ENCODE measurements around the gene JPH3. TPM values are rescaled to one million over a fixed set of nuclear protein-coding genes. Genes with fewer than 3 reads are reported as not detected.
"Not testable (repeated sequence)": the region's sequence is repeated elsewhere in the genome, so short reads cannot be mapped to it uniquely, and the experiment has no call there.

Gene JPH3
- total RNA-seq, 1 experiment from 2014 or later = not detected

DNA sequence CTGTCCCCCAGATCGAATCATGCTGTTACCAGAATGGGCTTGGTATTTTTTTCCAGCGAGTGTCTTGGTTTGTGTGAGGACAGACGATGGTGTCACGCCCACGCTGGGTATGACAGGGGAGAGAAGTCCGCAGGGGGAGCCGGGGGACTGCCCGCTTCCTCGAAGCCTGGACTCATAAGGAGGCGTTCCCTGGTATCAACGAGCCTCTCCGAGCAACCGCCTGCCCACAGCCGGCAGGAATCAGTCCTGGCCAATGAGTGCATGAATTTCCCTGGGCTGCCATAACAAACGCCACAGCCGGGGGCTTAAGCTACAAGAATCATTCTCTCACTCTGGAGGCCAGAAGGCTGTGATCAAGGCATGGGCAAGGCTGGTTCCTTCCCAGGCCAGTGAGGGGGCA, 26.1 kb upstream of the JPH3 start:
- BruUV-seq (replicated peaks) = no TSS peak
- no peaks in the 10 kb centered on the region for H3K79me2 ChIP-seq (ENCODE audit: low read depth)
- 0 out of 2 replicates have a peak, but pooled peaks cover under 1% of the 10 kb centered on the region for H3K9me3 ChIP-seq (ENCODE audit: insufficient read depth, low read depth)
- H3K27me3 ChIP-seq (ENCODE audit: insufficient read depth, low read depth) = peaks cover 28% of the 10 kb centered on the region
- H3K4me2 ChIP-seq = no peak overlapping the region
- ChIA-PET CTCF (no interaction called here), POLR2A (ENCODE audit: unreplicated experiment) (no interaction called here)
- H3K4me3 ChIP-seq = no peak overlapping the region
- 0 out of 2 replicates have a peak, but pooled peaks cover under 1% of the 10 kb centered on the region for H3K4me1 ChIP-seq (replicated peaks; ENCODE audit: insufficient read depth)
- H3F3A ChIP-seq (ENCODE audit: insufficient read depth, low read depth) = no peaks in the 10 kb centered on the region
- H3K27ac ChIP-seq = no peak overlapping the region
- no peak for DNase-seq
- H2AFZ ChIP-seq = no peak overlapping the region
- no peaks in the 10 kb centered on the region for H3K36me3 ChIP-seq (ENCODE audit: low read depth)
- H4K20me1 ChIP-seq (ENCODE audit: insufficient read depth) = no peaks in the 10 kb centered on the region
- no peaks in the 10 kb centered on the region for H3K9me2 ChIP-seq (ENCODE audit: insufficient read depth)
- TF ChIP-seq EZH2 (IDR thresholded peaks at IDR 0.05; ENCODE audit: low read depth) = no peak
- TF ChIP-seq, protein P1, sequence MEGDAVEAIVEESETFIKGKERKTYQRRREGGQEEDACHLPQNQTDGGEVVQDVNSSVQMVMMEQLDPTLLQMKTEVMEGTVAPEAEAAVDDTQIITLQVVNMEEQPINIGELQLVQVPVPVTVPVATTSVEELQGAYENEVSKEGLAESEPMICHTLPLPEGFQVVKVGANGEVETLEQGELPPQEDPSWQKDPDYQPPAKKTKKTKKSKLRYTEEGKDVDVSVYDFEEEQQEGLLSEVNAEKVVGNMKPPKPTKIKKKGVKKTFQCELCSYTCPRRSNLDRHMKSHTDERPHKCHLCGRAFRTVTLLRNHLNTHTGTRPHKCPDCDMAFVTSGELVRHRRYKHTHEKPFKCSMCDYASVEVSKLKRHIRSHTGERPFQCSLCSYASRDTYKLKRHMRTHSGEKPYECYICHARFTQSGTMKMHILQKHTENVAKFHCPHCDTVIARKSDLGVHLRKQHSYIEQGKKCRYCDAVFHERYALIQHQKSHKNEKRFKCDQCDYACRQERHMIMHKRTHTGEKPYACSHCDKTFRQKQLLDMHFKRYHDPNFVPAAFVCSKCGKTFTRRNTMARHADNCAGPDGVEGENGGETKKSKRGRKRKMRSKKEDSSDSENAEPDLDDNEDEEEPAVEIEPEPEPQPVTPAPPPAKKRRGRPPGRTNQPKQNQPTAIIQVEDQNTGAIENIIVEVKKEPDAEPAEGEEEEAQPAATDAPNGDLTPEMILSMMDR (conservative IDR thresholded peaks at IDR 0.05) = no peak
- intact Hi-C loops (cut with micrococcal nuclease; ENCODE audit: unreplicated experiment) = loop anchor here (10.0 kb wide), 1 partner anchor 111 kb away; no protein-coding TSS in a partner anchor

DNA sequence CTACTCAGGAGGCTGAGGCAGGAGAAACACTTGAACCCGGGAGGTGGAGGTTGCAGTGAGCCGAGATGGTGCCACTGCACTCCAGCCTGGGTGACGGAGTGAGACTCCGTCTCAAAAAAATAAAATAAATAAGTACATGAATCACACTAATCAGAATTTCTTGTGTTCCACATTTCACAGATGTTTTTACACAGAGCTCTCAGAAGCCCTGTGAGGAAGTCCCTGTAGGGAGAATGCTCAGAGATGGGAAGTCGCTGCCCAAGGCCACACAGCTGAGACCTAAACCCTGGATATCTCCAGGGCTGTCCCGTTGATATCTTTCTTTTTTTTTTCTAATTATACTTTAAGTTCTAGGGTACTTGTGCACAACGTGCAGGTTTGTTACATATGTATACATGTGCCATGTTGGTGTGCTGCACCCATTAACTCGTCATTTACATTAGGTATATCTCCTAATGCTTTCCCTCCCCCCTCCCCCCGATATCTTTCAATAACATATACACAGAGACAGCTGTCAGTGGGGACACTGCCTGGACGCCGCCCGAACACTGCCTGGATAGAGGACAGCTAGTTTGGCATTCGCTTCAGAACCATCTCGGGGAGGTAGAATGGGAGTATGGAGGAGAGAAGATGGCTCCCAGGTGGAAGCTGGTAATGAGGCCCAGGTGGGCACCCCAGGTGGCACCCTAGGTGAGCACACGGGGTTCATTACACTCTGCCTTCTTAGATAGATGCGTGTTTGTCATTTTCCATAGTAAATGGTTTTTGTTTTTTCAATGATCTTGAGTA, 24.0 kb upstream of the JPH3 start:
- H4K20me1 ChIP-seq (ENCODE audit: insufficient read depth); H2AFZ ChIP-seq; BruUV-seq (replicated peaks); H3K4me2 ChIP-seq; H3K79me2 ChIP-seq (ENCODE audit: low read depth); H3K9me3 ChIP-seq (ENCODE audit: insufficient read depth, low read depth); DNase-seq; H3K27ac ChIP-seq; H3K9me2 ChIP-seq (ENCODE audit: insufficient read depth); POLR2A ChIA-PET (ENCODE audit: unreplicated experiment); H3K4me3 ChIP-seq; H3K36me3 ChIP-seq (ENCODE audit: low read depth); CTCF ChIA-PET; H3F3A ChIP-seq (ENCODE audit: insufficient read depth, low read depth): not testable (repeated sequence)
- intact Hi-C loops (cut with micrococcal nuclease; ENCODE audit: unreplicated experiment) = loop anchor here (10.0 kb wide), 1 partner anchor 114 kb away; no protein-coding TSS in a partner anchor
- H3K27me3 ChIP-seq (ENCODE audit: insufficient read depth, low read depth) = peaks cover 16% of the 10 kb centered on the region
- peaks cover 17% of the 10 kb centered on the region for H3K4me1 ChIP-seq (replicated peaks; ENCODE audit: insufficient read depth)

DNA sequence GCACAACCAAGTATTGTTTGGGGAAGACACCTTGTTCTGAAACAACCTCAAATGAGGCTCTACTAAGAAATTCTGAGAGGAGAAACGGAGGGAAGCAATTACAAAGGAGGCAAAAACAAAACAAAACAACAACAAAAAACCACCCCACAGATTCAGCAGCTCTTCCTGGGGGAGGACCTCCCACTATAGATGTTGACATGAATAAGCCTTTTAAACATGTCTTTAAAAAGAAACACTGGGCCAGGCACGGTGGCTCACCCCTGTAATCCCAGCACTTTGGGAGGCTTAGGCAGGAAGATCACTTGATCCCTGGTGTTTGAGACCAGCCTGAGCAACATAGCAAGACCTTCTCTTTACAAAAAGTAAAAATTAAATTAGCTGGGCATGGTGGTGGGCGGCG, 22.6 kb upstream of the JPH3 start:
- H3K27ac ChIP-seq = no peak overlapping the region
- BruUV-seq (replicated peaks) = no TSS peak

More for the DNA sequence above, 22.6 kb upstream of the JPH3 start:
- Histone ChIP-seq H3K36me3 (ENCODE audit: low read depth) (no peaks in the 10 kb centered on the region), H3F3A (ENCODE audit: insufficient read depth, low read depth) (no peaks in the 10 kb centered on the region), H3K9me2 (ENCODE audit: insufficient read depth) (no peaks in the 10 kb centered on the region), H3K4me1 (replicated peaks; ENCODE audit: insufficient read depth) (peaks cover 17% of the 10 kb centered on the region), H3K79me2 (ENCODE audit: low read depth) (no peaks in the 10 kb centered on the region), H3K4me3 (no peak overlapping the region), H3K9me3 (ENCODE audit: insufficient read depth, low read depth) (0 out of 2 replicates have a peak, but pooled peaks cover 5% of the 10 kb centered on the region), H2AFZ (no peak overlapping the region), H3K27me3 (ENCODE audit: insufficient read depth, low read depth) (peaks cover 13% of the 10 kb centered on the region), H4K20me1 (ENCODE audit: insufficient read depth) (no peaks in the 10 kb centered on the region), H3K4me2 (no peak overlapping the region)
- DNase-seq = no peak
- intact Hi-C loops (cut with micrococcal nuclease; ENCODE audit: unreplicated experiment) = loop anchor here (10.0 kb wide), 1 partner anchor 115 kb away; no protein-coding TSS in a partner anchor
- POLR2A ChIA-PET (ENCODE audit: unreplicated experiment) = no interaction called here
- TF ChIP-seq, protein P1 (conservative IDR thresholded peaks at IDR 0.05) = no peak
- no peak for TF ChIP-seq EZH2 (IDR thresholded peaks at IDR 0.05; ENCODE audit: low read depth)
- CTCF ChIA-PET = no interaction called here
